Stimulated activated CD8-positive, alpha-beta memory T cell treated with anti-CD3 and anti-CD28 coated beads, Interleukin-7, amount 100 ng/mL, for 24 hours (primary cell): ENCODE results near the gene RNF167.
A peak's percentile ranks its signal among the peaks of the same experiment; 100 is the strongest.
"Not testable (repeated sequence)": the region's sequence is repeated elsewhere in the genome, so short reads cannot be mapped to it uniquely, and the experiment has no call there.

Source experiments
- DNase-seq: peaks from one replicate; pipeline ENCODE4 v3.0.0-alpha.2; 2020; ENCODE audit warnings: low read depth

Gene RNF167

DNA sequence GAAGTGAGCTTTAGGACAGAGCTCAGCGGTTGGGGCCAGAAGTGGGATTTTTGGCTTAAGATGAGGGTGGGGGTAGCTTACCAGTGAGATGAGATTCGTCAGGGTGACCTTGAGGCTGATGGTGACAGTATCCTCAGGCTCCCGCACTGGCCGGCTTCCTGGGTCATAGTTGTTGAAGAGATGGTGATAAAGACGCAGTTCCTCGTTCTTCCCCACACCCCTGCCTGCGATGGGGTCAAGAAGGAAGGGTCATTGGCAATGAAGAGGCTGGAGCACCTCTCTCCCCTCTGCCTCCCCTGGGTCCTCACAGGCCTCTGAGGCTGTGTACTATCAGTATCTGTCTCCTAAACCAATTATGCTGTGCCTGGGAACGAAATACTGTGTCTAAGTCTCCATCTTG lies 37.5 kb upstream of the RNF167 start:
- no peak for DNase-seq

DNA sequence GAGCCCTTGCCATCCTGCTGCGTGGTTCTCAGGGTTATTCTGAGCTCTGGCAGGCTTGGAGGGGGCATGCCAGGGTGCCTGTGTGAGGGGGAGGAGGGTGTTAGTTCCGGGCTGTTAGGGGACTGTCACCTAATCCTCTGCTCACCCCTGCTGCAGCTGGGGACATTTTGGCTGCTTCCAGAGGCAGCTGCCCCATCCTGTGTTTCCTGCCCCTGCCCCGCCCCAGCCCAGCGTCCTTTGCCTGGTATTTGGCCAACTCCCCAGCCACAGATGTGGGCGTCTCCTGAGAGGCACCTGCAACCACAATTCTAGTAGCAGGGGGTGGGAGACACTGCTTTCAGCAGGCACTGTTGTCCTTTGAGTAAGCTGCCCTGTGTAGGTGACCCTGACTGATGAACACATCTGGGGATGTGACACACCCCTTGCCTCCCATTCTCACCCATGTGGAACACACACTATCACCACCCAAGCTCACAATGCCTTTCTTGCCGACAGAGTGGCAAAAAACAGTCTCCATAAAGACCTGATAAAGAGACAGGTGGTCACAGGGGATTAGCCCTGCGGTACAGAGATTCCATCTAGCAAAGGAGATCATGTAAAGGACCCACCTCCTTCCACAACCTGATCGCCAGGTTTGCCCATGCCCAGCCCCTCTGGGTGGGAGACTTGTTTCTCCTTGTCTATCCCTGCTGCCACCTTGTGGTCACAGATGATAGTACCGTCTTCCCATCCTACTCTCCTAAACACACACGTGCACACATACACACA lies 36.8 kb upstream of the RNF167 start, which contains the start of gene CHRNE:
CHRNE (minus strand) TSS at position 48 of the 768 bp plus-strand sequence; CDS start at position 13, 35 bp downstream.
- DNase-seq = peak; percentile 51

DNA sequence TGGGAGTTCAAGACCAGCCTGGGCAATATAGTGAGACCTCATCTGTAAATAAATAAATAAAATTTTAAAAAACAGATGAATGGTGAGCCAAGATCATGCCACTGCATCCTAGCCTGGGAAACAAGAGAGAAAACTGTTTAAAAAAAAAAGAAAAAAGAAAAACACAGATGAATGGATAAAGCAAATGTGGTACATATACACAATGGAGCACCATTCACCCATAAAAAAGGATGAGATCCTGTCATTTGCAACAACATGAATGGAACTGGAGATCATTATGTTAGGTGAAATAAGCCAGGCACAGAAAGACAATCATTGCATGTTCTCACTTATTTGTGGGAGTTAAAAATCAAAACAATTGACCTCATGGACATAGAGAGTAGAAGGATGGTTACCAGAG lies 33.4 kb upstream of the RNF167 start:
- not testable (repeated sequence) for DNase-seq

DNA sequence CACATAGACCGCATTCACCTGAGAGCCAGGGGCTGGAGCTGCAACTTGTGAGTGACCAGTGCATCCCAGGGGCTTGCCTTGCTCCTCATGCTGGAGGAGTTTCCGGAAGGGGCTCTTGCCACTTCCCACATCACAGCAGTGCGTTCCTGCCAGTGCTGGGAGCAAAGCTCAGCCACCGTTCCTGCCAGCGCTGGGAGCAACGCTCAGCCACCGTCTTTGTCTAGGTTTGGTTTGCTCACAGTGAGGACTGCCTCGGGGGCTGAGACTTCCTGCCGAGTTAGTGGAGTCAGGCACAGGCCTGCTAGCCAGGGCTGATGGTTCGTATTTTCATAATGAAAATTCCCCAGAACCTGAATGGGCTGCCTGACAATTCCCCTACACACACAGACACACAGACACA lies 31.8 kb upstream of the RNF167 start:
- DNase-seq = no peak

DNA sequence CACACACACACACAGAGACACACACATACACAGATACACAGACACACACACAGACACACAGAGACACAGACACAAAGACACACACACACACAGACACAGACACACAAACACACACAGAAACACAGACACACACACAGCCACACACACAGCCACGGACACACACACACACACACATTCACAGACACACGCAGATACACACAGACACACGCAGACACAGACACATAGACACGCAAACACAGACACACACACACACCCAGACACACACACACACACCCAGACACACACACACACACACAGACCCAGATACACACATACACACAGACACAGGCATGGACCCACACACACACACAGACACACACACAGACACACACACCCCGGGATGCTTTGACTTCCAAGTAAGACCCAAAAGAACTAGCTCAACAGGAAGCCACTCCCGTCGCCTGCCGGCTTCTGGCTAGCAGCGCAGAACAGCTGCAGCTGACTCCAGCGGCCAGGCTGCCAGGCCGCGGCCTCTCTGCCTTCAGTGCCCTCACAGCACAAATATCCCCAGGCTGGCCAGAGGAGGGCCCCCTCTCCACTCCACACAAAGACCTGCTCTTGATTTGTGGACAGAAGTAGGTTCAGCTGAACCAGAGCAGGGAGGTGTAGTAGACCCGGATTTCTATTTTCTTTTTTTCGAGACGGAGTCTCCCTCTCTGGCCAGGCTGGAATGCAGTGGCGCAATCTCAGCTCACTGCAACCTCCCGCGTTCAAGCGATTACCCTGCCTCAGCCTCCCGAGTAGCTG lies 31.2 kb upstream of the RNF167 start:
- peak; percentile 37 for DNase-seq

DNA sequence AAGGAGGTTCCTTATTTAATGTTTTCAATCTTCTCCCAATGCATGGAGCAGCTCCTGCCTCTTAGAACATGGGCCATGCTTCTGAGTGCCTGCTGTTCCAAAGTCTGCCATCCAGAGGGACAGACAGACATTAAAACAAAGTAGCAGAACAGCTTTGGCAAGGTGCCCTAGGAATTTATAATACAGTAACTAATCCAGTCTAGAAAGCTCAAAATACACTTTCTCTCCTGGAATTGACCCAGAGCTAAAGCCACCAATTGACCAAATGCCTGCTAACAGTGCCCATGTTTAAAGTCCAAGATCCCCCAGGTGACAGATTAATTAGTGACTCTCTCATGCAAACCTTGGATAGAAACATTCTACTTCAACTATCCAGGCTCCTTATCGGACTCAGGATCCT lies 26.1 kb upstream of the RNF167 start:
- DNase-seq = no peak

DNA sequence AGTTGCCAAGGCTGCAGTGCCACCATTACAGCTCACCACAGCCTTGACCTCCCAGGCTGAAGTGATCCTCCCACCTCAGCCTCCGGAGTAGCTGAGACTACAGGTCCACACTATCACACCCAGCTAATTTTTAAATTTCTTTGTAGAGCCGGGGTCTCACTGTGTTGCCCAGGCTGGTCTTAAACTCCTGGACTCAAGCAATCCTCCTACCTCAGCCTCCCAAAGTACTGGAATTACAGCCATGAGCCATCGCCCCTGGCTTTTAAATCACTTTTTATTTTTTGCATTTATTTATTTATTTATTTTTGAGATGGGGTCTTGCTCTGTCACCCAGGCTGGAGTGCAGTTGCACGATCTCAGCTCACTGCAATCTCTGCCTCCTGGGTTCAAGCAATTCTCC lies 25.5 kb upstream of the RNF167 start:
- DNase-seq = not testable (repeated sequence)

DNA sequence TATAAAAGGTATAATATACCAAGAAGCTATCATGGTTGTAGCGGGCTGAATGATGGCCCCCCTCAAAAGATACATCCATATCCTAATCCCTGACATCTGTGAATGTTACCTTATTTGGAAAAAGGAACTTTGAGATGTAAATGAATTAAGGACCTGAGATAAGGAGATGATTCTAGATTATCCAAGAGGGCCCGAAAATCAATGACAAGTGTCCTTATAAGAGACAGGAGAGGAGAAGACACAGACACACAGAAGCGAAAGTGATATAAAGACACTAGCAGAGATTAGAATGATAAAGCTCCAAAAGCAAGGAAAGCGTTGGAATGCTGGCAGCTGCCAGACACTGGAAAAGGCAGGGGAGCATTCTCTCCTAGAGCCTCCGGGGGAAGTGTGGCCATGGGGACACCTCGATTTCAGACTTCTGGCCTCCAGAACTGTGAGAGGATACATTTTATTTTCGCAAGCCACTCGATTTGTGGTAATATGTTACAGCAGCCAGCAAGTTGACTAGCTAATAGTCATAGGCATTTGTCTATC lies 20.5 kb upstream of the RNF167 start:
- DNase-seq = no peak

DNA sequence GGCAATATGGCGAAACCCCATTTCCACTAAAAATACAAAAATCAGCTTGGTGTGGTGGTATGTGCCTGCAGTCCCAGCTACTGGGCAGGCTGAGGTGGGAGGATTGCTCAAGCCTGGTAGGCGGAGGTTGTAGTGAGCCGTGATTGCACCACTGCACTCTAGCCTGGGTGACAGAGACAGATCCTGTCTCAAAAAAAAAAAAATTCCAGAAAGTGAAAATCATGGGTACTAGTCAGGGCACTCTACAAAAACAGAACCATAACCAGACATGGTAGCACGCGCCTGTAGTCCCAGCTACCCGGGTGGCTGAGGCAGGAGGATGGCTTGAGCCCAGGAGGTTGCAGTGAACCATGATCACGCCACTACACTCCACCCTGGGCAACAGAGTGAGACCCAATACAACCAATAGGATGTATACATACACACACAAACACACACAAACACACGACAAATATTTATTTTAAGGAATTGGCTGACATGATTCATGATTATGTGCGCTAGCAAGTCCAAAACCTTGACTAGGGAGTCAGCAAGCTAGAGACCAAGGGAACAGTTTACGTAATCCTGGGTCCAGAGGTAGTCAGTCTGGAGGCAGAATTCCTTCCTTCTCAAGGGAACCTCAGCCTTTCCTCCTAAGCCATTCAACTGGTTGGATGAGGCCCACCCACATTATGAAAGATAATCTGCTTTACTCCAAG lies 19.6 kb upstream of the RNF167 start:
- DNase-seq = no peak

DNA sequence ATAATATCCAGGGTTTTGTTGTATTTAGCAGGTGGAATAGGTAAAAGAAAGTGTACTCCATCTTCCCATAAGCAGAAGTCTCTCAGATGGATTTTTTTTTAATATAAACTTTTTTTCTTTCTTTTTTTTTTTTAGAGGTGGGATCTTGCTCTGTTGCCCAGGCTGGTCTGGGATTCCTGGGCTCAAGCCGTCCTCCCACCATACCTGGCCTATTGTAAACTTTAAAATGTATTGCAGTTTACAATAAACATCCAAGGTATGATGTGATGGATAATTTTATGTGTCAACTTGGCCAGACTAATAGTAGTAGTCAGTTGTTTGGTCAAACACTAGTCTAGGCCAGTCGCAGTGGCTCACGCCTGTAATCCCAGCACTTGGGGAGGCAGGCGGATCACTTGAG lies 18.7 kb upstream of the RNF167 start:
- no peak for DNase-seq

DNA sequence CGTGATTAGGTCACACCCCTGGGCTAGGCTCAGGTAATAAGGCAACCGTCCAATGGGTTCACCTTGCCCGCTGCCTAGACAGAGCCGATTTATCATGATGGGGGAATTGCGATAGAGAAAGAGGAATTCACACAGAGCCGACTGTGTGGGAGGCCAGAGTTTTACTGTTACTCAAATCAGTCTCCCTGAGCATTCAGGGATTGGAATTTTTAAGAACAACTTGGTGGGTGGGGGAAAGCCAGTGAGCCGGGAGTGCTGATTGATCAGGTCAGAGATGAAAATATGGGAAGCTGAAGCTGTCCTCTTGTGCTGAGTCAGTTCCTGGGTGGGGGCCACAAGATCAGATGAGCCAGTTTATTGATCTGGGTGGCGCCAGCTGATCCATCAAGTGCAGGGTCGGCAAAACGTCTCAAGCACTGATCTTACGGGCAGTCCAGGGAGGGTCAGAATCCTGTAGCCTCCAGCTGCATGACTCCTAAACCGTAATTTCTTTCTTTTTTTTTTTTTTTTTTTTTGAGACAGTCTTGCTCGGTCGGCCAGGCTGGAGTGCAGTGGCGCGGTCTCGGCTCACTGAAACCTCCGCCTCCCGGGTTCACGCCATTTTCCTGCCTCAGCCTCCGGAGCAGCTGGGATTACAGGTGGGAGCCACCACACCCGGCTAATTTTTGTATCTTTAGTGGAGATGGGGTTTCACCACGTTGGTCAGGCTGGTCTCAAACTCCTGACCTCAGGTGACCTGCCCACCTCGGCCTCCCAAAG lies 13.3 kb upstream of the RNF167 start:
- DNase-seq = not testable (repeated sequence)

DNA sequence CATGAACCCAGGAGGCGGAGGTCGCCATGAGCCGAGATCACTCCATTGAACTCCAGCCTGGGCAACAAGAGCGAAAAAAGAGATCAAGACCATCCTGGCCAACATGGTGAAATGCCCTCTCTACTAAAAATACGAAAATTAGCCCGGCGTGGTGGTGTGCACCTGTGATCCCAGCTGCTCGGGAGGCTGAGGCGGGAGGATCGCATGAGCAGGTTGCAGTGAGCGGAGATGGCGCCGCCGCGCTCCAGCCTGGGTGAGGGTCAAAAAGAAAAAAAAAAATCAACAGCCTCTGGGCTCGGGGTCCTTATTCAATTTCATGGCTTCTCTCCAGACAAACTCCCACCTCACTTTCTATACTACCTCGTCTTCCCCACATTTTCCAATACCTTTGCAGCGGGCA lies 11.2 kb upstream of the RNF167 start:
- DNase-seq = no peak

DNA sequence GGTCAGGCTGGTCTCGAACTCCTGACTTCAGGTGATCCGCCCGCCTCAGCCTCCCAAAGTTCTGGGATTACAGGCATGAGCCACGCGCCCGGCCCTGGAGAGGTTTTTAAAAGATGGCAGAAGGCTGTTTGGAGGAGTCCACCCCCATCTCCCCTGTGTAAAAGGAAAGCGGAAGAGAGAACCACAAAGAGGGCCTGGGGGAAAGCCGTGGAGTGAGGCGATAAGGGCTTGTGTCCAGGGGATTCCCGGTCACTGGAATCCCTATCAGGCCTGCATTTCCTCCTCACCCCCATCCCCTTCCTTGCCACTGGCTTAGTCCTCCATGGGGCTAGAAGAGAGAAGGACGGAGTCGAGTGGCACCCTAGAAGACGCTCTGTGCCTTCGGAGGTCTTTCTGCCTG lies 8.1 kb upstream of the RNF167 start, which contains the start of gene GP1BA:
GP1BA (plus strand) TSS at position 315 of the 400 bp plus-strand sequence. CDS start 328 bp downstream, outside the sequence.
- no peak for DNase-seq

DNA sequence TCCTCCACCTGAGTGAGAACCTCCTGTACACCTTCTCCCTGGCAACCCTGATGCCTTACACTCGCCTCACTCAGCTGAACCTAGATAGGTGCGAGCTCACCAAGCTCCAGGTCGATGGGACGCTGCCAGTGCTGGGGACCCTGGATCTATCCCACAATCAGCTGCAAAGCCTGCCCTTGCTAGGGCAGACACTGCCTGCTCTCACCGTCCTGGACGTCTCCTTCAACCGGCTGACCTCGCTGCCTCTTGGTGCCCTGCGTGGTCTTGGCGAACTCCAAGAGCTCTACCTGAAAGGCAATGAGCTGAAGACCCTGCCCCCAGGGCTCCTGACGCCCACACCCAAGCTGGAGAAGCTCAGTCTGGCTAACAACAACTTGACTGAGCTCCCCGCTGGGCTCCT lies 7.3 kb upstream of the RNF167 start:
- no peak for DNase-seq

DNA sequence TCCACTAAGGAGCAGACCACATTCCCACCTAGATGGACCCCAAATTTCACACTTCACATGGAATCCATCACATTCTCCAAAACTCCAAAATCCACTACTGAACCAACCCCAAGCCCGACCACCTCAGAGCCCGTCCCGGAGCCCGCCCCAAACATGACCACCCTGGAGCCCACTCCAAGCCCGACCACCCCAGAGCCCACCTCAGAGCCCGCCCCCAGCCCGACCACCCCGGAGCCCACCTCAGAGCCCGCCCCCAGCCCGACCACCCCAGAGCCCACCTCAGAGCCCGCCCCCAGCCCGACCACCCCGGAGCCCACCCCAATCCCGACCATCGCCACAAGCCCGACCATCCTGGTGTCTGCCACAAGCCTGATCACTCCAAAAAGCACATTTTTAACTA lies 6.4 kb upstream of the RNF167 start:
- no peak for DNase-seq

DNA sequence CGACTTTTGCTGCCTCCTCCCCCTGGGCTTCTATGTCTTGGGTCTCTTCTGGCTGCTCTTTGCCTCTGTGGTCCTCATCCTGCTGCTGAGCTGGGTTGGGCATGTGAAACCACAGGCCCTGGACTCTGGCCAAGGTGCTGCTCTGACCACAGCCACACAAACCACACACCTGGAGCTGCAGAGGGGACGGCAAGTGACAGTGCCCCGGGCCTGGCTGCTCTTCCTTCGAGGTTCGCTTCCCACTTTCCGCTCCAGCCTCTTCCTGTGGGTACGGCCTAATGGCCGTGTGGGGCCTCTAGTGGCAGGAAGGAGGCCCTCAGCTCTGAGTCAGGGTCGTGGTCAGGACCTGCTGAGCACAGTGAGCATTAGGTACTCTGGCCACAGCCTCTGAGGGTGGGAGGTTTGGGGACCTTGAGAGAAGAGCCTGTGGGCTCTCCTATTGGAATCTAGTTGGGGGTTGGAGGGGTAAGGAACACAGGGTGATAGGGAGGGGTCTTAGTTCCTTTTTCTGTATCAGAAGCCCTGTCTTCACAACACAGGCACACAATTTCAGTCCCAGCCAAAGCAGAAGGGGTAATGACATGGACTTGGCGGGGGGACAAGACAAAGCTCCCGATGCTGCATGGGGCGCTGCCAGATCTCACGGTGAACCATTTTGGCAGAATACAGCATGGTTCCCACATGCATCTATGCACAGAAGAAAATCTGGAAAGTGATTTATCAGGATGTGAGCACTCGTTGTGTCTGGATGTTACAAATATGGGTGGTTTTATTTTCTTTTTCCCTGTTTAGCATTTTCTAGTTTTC lies 5.7 kb upstream of the RNF167 start:
- no peak for DNase-seq

DNA sequence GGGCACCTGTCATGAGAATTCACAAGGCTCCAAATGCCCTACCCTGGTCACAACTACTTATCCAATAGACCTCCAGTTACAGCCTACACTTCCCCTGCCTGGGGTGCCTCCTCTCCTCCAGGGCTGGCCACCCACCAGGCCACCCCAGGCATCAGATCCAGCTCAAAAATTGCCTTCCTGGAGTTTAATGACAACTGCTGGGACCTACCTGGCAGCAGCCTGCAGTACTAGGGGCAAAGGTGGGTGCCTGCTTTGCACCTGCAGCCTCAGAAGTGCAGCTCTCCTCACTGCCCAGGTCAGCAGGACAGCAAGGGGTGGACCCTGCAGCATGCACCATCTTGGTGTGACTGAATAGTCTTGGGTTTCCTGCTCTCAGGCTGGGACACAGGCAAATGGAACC lies 4.4 kb upstream of the RNF167 start:
- DNase-seq = no peak

DNA sequence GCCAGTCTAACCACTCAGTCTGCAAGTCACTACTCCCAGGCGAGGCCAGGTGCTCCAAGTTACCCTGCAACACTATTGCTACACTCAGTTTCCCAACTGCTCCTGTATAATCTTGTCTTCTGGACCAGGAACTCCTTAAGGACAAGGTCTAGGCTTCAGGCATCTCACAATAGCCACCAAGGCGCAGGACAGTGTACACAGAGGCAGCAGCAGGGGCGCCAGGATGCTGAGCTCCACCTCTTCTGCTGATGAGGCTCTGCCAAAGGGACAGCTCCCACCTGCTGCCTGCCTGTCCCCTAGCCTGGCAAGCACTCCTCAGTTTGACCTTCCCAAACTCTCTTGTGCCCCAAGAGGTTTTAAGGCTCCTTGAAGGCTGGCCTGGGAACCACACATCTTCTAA lies 3.6 kb upstream of the RNF167 start:
- no peak for DNase-seq

DNA sequence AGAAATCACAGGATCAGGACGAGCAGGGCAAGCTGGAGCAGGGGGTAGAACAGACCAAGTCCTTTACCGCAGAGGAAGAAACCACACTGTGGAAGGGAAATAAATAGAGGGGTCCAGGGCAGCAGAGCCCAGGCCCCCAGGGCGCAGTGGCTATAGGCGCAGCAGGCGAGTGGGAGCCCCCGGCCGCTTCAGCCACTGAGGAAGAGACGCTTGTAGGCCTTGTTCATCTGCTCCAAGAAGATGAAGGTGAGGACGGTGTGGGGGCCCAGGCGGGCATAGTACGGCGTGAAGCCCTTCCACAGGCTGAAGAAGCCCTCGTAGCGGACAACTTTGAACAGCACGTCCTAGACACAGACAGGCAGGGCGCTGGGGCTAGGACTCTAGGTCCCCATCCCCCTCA lies 2.5 kb upstream of the RNF167 start:
- DNase-seq = no peak

DNA sequence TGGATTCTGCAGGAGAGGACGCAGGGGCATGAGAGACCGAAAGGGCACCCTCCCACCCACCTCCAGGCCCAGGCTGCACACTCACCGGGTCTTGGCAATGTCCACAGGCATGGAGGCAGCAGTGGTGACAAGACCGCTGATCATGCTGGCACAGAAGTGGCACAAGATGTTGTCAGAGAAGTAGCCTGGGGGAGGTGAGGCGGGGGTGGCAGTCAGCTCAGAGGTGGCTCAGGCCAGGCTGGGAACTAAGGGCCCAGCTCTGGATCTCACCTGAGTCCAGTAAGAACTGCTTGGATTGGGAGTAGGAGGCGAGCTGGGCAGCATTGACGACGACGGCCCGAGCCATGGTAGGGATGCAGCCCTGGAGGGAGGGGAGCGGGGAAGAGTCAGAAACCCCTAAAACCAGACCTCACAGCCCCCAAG lies 2.0 kb upstream of the RNF167 start:
- DNase-seq = no peak
